K562 (cell line): Measurements from ENCODE around the gene EXOC6.

ENCODE experiments used
- CTCF ChIP-seq, 3 experiments: IDR thresholded peaks in 2 of 3; conservative IDR thresholded peaks in 1 of 3; 2 replicates each; pipeline ENCODE4 v1.5.1; 2011 to 2012; ENCODE audit warnings: low read length in 3 of 3, mild to moderate bottlenecking in 3 of 3, control low read depth in 2 of 3, improper control_type of control experiment in 1 of 3, inconsistent platforms in 1 of 3, low read depth in 1 of 3, mixed read lengths in 1 of 3, moderate library complexity in 1 of 3; ENCODE audit not compliant: insufficient read depth in 2 of 3
- EZH2 ChIP-seq: IDR thresholded peaks from 2 replicates; pipeline ENCODE4 v1.6.1; 2012; ENCODE audit warnings: low read depth, mild to moderate bottlenecking, inconsistent platforms, low read length, borderline replicate concordance
- FOXK1 ChIP-seq: sonication (generic); formaldehyde crosslinking; IDR thresholded peaks from 2 replicates; pipeline ENCODE4 v1.8.0; 2022; ENCODE audit warnings: missing genetic modification reagents, mild to moderate bottlenecking, borderline replicate concordance
- GTF2F1 ChIP-seq: IDR thresholded peaks from 2 replicates; pipeline ENCODE4 v1.6.1; 2011; ENCODE audit warnings: low read depth, low read length, improper control_type of control experiment
- POLR2A ChIP-seq: fragments of 450-650 bp; conservative IDR thresholded peaks from 2 replicates; pipeline ENCODE4 v1.6.1; 2016
- RBM34 ChIP-seq: fragments of 200-400 bp; formaldehyde crosslinking; IDR thresholded peaks from 2 replicates; pipeline ENCODE4 v1.6.1; 2018; ENCODE audit warnings: low read length, borderline replicate concordance; ENCODE audit not compliant: insufficient read depth
- SP1 ChIP-seq: sonication (generic); formaldehyde crosslinking; IDR thresholded peaks from 2 replicates; pipeline ENCODE4 v1.8.1; 2022; ENCODE audit warnings: mild to moderate bottlenecking, missing genetic modification reagents
- TAL1 ChIP-seq: fragments of 450-650 bp; IDR thresholded peaks from 2 replicates; pipeline ENCODE4 v1.6.1; 2016; ENCODE audit warnings: mild to moderate bottlenecking
- TARDBP ChIP-seq: fragments of 450-650 bp; IDR thresholded peaks from 2 replicates; pipeline ENCODE4 v1.6.1; 2016
- ZBTB49 ChIP-seq: sonication (generic); formaldehyde crosslinking; IDR thresholded peaks from 2 replicates; pipeline ENCODE4 v1.8.0; 2022; ENCODE audit warnings: missing genetic modification reagents, mild to moderate bottlenecking, borderline replicate concordance
- ZNF146 ChIP-seq: IDR thresholded peaks from one replicate; pipeline ENCODE4 v1.6.1; 2018; ENCODE audit warnings: missing compliant biosample characterization; ENCODE audit not compliant: unreplicated experiment
- ZNF785 ChIP-seq: fragments of 250-450 bp; sonication (Bioruptor Pico); IDR thresholded peaks from 2 replicates; pipeline ENCODE4 v1.4.0; 2020; ENCODE audit warnings: mild to moderate bottlenecking

GRCh38 chr10:92799568-92799967 is 48.8 kb upstream of the EXOC6 start:
- no peak for TF ChIP-seq ZBTB49 (CRISPR knock-in tag)
- no peak for TF ChIP-seq TARDBP
- no peak for TF ChIP-seq GTF2F1
- TF ChIP-seq POLR2A = no peak
- no peak for TF ChIP-seq SP1 (CRISPR knock-in tag)
- TF ChIP-seq EZH2 = no peak
- TF ChIP-seq ZNF146 (CRISPR knock-in tag) = no peak
- no peak for TF ChIP-seq FOXK1
- no peak for TF ChIP-seq CTCF (IDR thresholded peaks at IDR 0.05 in 2 of 3, conservative IDR thresholded peaks at IDR 0.05 in 1 of 3; ENCODE audit: insufficient read depth in 2 of 3, low read depth in 1 of 3, low read length in 3 of 3)
- TF ChIP-seq TAL1 = no peak
- no peak for TF ChIP-seq RBM34
- TF ChIP-seq ZNF785 (CRISPR knock-in tag) = no peak
